Loucy (cell line): Measurements from ENCODE around the gene LY6G6C.
A peak's percentile ranks its signal among the peaks of the same experiment; 100 is the strongest.

ENCODE experiments used
- H2AFZ ChIP-seq: fragments of 200-600 bp; sonication (generic); 2 replicates; pipeline ENCODE4 v1.6.0; 2016; ENCODE audit warnings: antibody characterized with exemption, mild to moderate bottlenecking, low read length, moderate library complexity
- H3F3A ChIP-seq: fragments of 200-600 bp; 2 replicates; pipeline ENCODE4 v1.6.0; 2016; ENCODE audit warnings: antibody characterized with exemption, low read depth, mild to moderate bottlenecking
- H3K27me3 ChIP-seq: fragments of 200-600 bp; sonication (generic); 2 replicates; pipeline ENCODE4 v1.6.1; 2014; ENCODE audit warnings: low read length, mild to moderate bottlenecking; ENCODE audit not compliant: insufficient read depth, poor library complexity, severe bottlenecking
- H3K36me3 ChIP-seq: fragments of 200-600 bp; sonication (generic); 2 replicates; pipeline ENCODE4 v1.6.1; 2016; ENCODE audit warnings: low read length; ENCODE audit not compliant: insufficient read depth
- H3K4me1 ChIP-seq: fragments of 200-600 bp; sonication (generic); 2 replicates; pipeline ENCODE4 v1.5.1; 2014; ENCODE audit warnings: low read length, mild to moderate bottlenecking; ENCODE audit not compliant: insufficient read depth, poor library complexity, severe bottlenecking
- H3K4me2 ChIP-seq: fragments of 200-600 bp; sonication (generic); 2 replicates; pipeline ENCODE4 v1.6.0; 2014; ENCODE audit warnings: antibody characterized with exemption, low read length, low read depth, mild to moderate bottlenecking; ENCODE audit not compliant: poor library complexity, severe bottlenecking
- H3K4me3 ChIP-seq: fragments of 200-600 bp; sonication (generic); 2 replicates; pipeline ENCODE4 v1.5.1; 2014; ENCODE audit warnings: low read length, mild to moderate bottlenecking, mixed read lengths; ENCODE audit not compliant: poor library complexity, severe bottlenecking
- H3K79me2 ChIP-seq: fragments of 200-600 bp; sonication (generic); 2 replicates; pipeline ENCODE4 v1.6.1; 2014; ENCODE audit warnings: low read length; ENCODE audit not compliant: insufficient read depth
- H3K9ac ChIP-seq: fragments of 200-600 bp; sonication (generic); 2 replicates; pipeline ENCODE4 v1.6.0; 2014; ENCODE audit warnings: mild to moderate bottlenecking, low read depth, low read length, moderate library complexity; ENCODE audit not compliant: poor library complexity, severe bottlenecking
- H3K9me2 ChIP-seq: fragments of 200-600 bp; sonication (generic); replicated peaks from 2 replicates; pipeline ENCODE4 v1.6.1; 2016; ENCODE audit warnings: low read depth, low read length, mixed read lengths
- H3K9me3 ChIP-seq: fragments of 200-600 bp; sonication (generic); 2 replicates; pipeline ENCODE4 v1.6.1; 2014; ENCODE audit warnings: mild to moderate bottlenecking, antibody characterized with exemption, low read length, low read depth; ENCODE audit not compliant: insufficient read depth
- H4K20me1 ChIP-seq: fragments of 200-600 bp; sonication (generic); 2 replicates; pipeline ENCODE4 v1.6.0; 2014; ENCODE audit warnings: antibody characterized with exemption, low read length, mild to moderate bottlenecking; ENCODE audit not compliant: insufficient read depth, poor library complexity, severe bottlenecking
- EZH2phosphoT487 ChIP-seq: fragments of 200-600 bp; IDR thresholded peaks from 2 replicates; pipeline ENCODE4 v1.6.1; 2018; ENCODE audit warnings: antibody characterized with exemption, mild to moderate bottlenecking, moderate library complexity, borderline replicate concordance
- TF ChIP-seq, protein P1 (sequence below): fragments of 200-600 bp; sonication (generic); conservative IDR thresholded peaks from 2 replicates; pipeline ENCODE4 v1.5.1; 2014; ENCODE audit warnings: mild to moderate bottlenecking, antibody characterized with exemption, low read length

Gene LY6G6C

GRCh38 chr6:31676322-31676903, 45.1 kb downstream of the LY6G6C start:
- H3F3A ChIP-seq = no peaks in the 10 kb centered on the region
- H3K27me3 ChIP-seq = no peaks in the 10 kb centered on the region
- no peak overlapping the region for H3K4me2 ChIP-seq
- H4K20me1 ChIP-seq = no peaks in the 10 kb centered on the region
- no peaks in the 10 kb centered on the region for H3K9me2 ChIP-seq
- no peak overlapping the region for H3K9ac ChIP-seq
- no peaks in the 10 kb centered on the region for H3K79me2 ChIP-seq
- TF ChIP-seq, protein P1, sequence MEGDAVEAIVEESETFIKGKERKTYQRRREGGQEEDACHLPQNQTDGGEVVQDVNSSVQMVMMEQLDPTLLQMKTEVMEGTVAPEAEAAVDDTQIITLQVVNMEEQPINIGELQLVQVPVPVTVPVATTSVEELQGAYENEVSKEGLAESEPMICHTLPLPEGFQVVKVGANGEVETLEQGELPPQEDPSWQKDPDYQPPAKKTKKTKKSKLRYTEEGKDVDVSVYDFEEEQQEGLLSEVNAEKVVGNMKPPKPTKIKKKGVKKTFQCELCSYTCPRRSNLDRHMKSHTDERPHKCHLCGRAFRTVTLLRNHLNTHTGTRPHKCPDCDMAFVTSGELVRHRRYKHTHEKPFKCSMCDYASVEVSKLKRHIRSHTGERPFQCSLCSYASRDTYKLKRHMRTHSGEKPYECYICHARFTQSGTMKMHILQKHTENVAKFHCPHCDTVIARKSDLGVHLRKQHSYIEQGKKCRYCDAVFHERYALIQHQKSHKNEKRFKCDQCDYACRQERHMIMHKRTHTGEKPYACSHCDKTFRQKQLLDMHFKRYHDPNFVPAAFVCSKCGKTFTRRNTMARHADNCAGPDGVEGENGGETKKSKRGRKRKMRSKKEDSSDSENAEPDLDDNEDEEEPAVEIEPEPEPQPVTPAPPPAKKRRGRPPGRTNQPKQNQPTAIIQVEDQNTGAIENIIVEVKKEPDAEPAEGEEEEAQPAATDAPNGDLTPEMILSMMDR = no peak
- no peak for TF ChIP-seq EZH2phosphoT487
- no peak overlapping the region for H2AFZ ChIP-seq
- no peaks in the 10 kb centered on the region for H3K9me3 ChIP-seq
- H3K4me1 ChIP-seq = peaks cover 8% of the 10 kb centered on the region
- no peak overlapping the region for H3K4me3 ChIP-seq
- H3K36me3 ChIP-seq = peaks cover 11% of the 10 kb centered on the region; the same call in 1 of the 2 replicates

GRCh38 chr6:31669676-31670075, 51.9 kb downstream of the LY6G6C start, which contains the start of gene LY6G5B:
LY6G5B (plus strand) TSS chr6:31669976; CDS start chr6:31670951, 975 bp downstream.
- H3K9ac ChIP-seq = peak within 1 kb of the TSS; percentile 98
- peaks cover 54% of the 10 kb centered on the region; the same call in 1 of the 2 replicates for H3K36me3 ChIP-seq
- peak within 1 kb of the TSS; percentile 99 for H3K4me2 ChIP-seq

More at GRCh38 chr6:31669676-31670075, 51.9 kb downstream of the LY6G6C start, which contains the start of gene LY6G5B:
- no peaks in the 10 kb centered on the region for H3F3A ChIP-seq
- no peaks in the 10 kb centered on the region for H3K9me3 ChIP-seq
- peaks cover 22% of the 10 kb centered on the region for H4K20me1 ChIP-seq
- TF ChIP-seq, protein P1 = no peak
- H3K9me2 ChIP-seq = no peaks in the 10 kb centered on the region
- H3K4me3 ChIP-seq = no peak within 1 kb of the TSS
- H3K79me2 ChIP-seq = peaks cover 51% of the 10 kb centered on the region
- no peaks in the 10 kb centered on the region for H3K27me3 ChIP-seq
- no peak within 1 kb of the TSS for H2AFZ ChIP-seq
- H3K4me1 ChIP-seq = peaks cover 24% of the 10 kb centered on the region
